ENCODE measurements around the gene SLC46A1. TPM values are rescaled to one million over a fixed set of nuclear protein-coding genes. Genes with fewer than 3 reads are reported as not detected.

The SLC46A1 gene
- total and polyA plus RNA-seq, 2 of the 13 experiments (the other 11 are each of a cell fraction or from before 2014, with no cell fraction given): 19.6 to 22.6 TPM

DNA sequence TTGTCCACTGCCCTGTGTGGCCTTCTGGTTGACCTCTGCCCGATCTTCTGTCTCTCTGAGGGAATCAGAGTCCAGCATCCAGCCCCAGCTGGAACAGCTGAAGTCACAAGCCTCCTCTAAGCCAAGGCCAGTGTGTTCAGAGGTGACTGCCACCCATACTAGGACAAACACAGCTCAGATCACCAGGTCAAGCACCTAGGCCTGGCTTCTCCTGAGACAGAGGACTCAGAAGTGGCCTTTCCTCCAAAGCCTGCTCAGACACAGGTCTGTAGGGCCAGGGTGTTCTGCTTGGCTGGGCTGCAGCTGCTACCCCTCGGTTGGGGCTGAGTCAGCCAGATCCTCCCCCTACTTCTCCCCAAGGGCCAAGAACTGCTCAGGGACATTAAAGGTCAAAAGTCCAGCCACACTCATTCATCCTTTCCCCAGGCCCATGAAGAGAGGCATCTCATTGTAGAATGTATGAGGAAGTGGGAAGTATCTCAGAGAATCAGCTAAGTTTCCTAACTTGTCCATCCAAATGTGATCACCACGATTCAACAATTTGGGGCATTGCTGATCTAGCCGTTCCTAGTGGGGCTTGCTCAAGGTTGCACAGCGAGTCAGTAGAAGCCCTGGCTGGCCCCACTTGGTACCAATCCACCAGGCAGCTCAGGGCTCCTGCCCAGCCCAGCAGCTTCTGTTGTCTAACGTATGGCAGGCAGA, 7.6 kb downstream of the SLC46A1 start (continued):
- TF ChIP-seq, protein P1, sequence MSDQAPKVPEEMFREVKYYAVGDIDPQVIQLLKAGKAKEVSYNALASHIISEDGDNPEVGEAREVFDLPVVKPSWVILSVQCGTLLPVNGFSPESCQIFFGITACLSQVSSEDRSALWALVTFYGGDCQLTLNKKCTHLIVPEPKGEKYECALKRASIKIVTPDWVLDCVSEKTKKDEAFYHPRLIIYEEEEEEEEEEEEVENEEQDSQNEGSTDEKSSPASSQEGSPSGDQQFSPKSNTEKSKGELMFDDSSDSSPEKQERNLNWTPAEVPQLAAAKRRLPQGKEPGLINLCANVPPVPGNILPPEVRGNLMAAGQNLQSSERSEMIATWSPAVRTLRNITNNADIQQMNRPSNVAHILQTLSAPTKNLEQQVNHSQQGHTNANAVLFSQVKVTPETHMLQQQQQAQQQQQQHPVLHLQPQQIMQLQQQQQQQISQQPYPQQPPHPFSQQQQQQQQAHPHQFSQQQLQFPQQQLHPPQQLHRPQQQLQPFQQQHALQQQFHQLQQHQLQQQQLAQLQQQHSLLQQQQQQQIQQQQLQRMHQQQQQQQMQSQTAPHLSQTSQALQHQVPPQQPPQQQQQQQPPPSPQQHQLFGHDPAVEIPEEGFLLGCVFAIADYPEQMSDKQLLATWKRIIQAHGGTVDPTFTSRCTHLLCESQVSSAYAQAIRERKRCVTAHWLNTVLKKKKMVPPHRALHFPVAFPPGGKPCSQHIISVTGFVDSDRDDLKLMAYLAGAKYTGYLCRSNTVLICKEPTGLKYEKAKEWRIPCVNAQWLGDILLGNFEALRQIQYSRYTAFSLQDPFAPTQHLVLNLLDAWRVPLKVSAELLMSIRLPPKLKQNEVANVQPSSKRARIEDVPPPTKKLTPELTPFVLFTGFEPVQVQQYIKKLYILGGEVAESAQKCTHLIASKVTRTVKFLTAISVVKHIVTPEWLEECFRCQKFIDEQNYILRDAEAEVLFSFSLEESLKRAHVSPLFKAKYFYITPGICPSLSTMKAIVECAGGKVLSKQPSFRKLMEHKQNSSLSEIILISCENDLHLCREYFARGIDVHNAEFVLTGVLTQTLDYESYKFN (CRISPR knock-in tag; conservative IDR thresholded peaks at IDR 0.05): peak; percentile 61
- no peak for TF ChIP-seq ZNF672 (CRISPR knock-in tag; IDR thresholded peaks at IDR 0.05)
- no peak for TF ChIP-seq YEATS2 (CRISPR knock-in tag; IDR thresholded peaks at IDR 0.05; ENCODE audit: borderline replicate concordance)
- no peak for TF ChIP-seq SOX5 (CRISPR knock-in tag; IDR thresholded peaks at IDR 0.05; ENCODE audit: borderline replicate concordance)
- TF ChIP-seq TFDP2 (CRISPR knock-in tag; IDR thresholded peaks at IDR 0.05): no peak
- no peak for TF ChIP-seq HHEX (CRISPR knock-in tag; IDR thresholded peaks at IDR 0.05)
- no peak for TF ChIP-seq KDM3A (CRISPR knock-in tag; IDR thresholded peaks at IDR 0.05; ENCODE audit: low read depth)
- TF ChIP-seq MBNL3 (CRISPR knock-in tag; conservative IDR thresholded peaks at IDR 0.05): no peak
- TF ChIP-seq, protein P2, sequence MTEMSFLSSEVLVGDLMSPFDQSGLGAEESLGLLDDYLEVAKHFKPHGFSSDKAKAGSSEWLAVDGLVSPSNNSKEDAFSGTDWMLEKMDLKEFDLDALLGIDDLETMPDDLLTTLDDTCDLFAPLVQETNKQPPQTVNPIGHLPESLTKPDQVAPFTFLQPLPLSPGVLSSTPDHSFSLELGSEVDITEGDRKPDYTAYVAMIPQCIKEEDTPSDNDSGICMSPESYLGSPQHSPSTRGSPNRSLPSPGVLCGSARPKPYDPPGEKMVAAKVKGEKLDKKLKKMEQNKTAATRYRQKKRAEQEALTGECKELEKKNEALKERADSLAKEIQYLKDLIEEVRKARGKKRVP (CRISPR knock-in tag; IDR thresholded peaks at IDR 0.05): no peak
- 0 out of 2 replicates have a peak, but pooled peaks have one; percentile 39 for TF ChIP-seq ZNF569 (CRISPR knock-in tag; IDR thresholded peaks at IDR 0.05; ENCODE audit: borderline replicate concordance)
- TF ChIP-seq ZNF3 (CRISPR knock-in tag; IDR thresholded peaks at IDR 0.05): no peak
- TF ChIP-seq, protein P3, sequence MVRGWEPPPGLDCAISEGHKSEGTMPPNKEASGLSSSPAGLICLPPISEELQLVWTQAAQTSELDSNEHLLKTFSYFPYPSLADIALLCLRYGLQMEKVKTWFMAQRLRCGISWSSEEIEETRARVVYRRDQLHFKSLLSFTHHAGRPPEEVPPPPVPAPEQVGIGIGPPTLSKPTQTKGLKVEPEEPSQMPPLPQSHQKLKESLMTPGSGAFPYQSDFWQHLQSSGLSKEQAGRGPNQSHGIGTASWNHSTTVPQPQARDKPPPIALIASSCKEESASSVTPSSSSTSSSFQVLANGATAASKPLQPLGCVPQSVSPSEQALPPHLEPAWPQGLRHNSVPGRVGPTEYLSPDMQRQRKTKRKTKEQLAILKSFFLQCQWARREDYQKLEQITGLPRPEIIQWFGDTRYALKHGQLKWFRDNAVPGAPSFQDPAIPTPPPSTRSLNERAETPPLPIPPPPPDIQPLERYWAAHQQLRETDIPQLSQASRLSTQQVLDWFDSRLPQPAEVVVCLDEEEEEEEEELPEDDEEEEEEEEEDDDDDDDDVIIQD (CRISPR knock-in tag; IDR thresholded peaks at IDR 0.05; ENCODE audit: low read depth): no peak
- TF ChIP-seq NR2F1 (CRISPR knock-in tag; IDR thresholded peaks at IDR 0.05): peak; percentile 25 to 61; a peak in 2 of 4 replicates
- 0 out of 2 replicates have a peak, but pooled peaks have one; percentile 35 for TF ChIP-seq ZSCAN29 (CRISPR knock-in tag; conservative IDR thresholded peaks at IDR 0.05)
- TF ChIP-seq THAP11 (CRISPR knock-in tag; IDR thresholded peaks at IDR 0.05): no peak
- no peak for TF ChIP-seq TOE1 (CRISPR knock-in tag; IDR thresholded peaks at IDR 0.05)
- 0 out of 2 replicates have a peak, but pooled peaks have one; percentile 44 for TF ChIP-seq SP4 (CRISPR knock-in tag; IDR thresholded peaks at IDR 0.05)
- TF ChIP-seq ZNF331 (CRISPR knock-in tag; IDR thresholded peaks at IDR 0.05): no peak
